HG02840 (cell line): ENCODE data around the gene ATF6.
A peak's percentile ranks its signal among the peaks of the same experiment; 100 is the strongest.
"Not testable (repeated sequence)": the region's sequence is repeated elsewhere in the genome, so short reads cannot be mapped to it uniquely, and the experiment has no call there.

Experiments used
- ATAC-seq: cut with Tn5 transposase; IDR thresholded peaks from one replicate; pipeline ENCODE4 v1.9.1; 2021; ENCODE audit warnings: mild to moderate bottlenecking, moderate library complexity, moderate number of reproducible peaks; ENCODE audit not compliant: unreplicated experiment, low FRiP score

Gene ATF6

DNA sequence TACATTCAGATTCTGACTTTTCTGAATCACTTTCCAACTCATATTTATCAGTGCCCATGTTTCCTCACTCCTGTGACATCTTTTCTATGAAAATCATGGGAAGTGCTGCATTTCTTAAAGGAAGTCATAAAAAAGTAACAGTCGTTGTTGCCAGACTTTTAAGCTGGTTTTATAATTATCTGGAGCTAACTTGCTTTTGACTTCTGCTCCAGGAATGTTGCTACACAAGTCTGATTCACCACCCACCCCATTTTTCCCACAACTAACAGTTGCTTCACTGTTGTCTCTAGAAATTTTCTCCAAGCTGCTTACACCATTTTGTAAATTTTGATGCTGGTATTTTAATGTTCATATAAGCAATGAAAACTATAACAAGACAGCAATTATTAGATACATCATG, 32.6 kb upstream of the ATF6 start:
- ATAC-seq = no peak

DNA sequence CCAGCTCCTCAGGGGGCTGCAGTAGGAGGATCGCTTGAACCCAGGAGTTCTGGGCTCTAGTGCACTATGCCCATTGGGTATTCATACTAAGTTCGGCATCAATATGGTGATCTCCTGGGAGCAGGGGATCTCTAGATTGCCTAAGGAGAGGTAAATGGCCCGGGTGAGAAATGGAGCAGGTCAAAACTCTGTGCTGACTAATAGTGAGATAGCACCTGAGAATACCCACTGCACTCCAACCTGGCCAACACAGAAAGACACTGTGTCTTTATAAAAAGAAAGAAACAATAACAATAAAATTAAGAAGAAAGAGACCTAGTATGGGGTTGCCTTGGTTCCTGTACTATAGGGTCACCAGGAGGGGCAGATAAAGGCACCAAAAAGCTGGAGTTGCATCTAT, 30.3 kb upstream of the ATF6 start:
- no peak for ATAC-seq

DNA sequence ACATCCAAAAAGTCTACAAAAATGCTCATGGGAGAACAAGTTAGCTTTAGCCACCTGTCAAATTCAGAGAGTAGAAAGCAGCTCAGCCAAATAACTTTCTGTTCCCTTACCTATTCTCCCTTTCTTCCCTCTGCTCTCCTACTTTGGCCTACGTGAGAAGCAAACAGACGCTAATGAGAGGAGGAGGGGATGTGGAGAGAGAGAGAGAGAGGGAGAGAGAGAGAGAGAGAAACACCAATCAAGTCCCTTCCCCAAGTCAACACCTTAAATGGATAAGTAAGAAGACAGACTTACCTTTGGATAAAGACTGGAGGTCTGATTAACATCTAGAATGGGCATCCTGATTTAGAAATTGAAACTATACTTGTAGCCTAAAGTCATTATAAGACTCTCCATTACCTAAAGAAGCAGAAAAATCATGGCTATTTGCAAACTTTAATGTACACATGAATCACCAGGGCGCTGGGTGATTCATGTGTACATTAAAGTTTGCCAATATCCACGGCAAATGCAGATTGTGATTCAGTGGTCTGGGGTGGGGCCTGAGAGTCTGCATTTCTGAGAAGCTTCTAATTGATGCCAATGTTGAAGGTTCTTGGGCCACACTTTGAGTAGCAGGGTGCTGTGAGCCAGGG, 29.7 kb upstream of the ATF6 start:
- ATAC-seq = no peak

DNA sequence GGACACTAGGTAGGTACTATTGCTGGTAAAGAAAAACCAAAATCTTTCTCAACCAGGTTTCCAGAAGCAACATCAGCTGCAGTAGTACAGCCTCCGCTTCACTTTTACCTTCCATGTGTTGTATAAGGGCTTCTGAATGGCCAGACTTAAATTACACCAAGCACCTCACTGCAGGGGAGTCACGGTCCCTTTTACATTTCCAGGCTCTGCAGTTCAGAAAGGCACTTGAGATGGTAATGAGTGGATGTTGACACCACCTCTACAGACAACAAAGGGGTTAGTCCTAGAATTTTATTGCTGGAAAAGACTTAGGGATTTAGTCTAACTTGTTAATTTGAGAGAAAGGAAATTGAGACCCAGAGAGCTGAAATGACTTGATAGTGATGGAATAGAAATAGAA, 28.5 kb upstream of the ATF6 start:
- ATAC-seq = no peak

DNA sequence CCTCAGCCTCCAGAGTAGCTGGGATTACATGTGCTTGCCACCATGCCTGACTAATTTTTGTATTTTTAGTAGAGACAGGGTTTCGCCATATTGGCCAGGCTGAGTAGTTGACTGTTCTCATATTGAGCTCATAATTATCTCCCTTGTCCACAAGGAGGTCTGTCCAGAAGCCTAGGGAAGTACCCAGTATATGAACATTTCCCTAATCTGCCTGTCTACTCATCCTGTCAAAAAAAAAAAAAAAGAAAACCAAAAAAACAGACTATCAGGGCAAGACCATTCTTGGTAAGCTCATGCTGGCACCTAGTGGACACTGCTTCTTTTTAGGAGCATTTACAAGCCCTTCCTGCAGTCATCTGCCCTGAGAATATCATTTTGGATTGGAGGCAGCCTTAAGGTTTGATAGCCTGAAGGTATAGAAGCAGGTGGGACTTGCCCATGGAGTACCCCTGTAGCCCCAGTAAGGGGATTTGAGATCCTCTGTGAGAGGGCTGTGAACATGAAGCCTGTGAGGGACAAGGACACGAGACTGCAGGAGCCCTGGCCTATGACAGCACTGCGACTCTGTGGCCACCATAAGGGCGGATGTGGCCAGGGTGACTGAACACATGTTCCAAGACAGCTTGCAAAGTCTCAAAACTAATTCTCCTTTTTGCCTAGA, 27.4 kb upstream of the ATF6 start:
- peak; percentile 58 for ATAC-seq

DNA sequence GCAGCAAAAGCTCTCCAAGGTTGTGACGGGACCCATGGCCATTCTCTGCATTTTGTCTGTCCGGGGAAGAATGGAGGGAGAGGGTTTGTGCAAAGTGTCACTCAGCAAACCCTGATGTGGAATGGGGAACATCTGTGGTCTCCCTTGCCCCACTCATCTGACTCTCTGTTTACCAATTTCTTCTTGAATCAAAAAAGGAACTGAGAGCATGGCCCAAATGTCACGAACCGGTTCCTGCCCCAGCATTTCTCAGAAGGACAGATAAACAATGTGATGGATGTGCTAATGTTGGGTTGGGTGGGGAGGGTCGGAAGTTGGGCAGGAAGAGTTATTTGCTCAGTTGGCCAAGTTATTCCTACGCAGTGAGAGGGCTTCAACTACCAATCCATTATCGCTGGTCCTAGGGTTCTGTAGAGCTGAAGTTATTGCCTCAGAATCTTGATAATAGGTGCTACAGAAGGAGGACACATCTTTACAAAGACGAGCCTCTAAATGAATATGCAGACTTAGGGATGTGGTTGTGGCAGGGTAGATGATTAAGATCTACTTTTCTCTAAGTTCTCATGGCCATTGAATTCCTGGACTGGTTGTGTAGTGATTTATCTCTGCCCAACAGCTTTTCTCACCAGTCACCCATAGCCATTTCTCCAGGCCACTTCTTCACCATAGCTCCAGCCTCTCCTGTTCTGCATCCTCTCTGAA, 26.1 kb upstream of the ATF6 start:
- ATAC-seq = no peak

DNA sequence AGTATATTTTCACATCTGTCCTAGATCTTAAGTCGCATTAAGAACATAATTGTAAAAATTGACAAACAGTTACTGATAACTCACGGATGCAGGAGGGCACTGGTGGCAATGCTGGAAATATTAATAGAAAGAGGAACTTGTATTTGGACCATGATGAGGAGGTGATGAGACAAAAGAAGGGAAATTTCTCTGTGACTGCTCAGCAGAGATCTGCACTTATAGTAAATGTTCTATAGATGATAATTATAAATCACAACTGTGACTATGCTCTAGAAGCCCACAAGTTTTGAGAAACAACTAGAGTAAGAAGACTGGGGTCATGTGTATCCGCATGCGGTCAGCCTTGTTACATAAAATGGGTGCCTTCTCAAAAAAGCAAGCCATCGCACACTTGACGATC, 25.2 kb upstream of the ATF6 start:
- ATAC-seq = no peak

DNA sequence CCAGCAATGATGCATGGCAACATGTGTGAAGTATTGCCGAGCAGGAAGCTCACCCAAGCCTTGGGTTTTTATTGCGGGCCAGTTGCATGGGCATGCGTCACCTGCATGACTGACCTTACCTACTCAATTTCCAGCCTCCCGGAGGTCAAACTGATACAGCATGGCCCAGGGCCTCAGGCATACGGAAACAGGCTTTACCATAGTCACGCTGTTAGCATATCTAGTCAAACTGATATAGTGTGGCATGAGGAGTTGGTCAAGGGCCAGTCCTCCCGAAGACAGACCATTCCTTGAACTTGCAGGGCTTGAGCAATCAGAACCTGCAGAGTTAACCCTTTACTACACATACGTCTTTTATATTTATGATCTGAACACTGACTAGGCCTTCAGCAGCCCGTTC, 22.9 kb upstream of the ATF6 start:
- no peak for ATAC-seq

DNA sequence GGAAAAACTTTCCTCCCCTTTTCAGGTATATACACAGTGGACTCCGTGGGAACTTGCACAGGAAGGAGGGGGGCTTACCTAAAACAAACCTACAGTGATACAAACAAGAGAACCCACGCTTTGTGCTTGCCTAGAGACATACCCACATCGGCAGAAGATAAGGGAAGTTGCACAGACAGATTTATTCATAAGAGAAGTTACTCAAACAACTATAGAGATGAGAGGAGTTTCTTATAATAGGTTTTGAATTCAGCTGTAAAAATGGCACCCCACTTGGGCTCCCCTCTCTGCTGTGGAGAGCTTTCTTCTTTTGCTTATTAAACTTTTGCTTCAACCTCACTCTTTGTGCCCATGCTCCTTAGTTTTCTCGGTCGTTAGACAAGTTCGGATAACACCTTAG, 18.3 kb upstream of the ATF6 start:
- no peak for ATAC-seq

DNA sequence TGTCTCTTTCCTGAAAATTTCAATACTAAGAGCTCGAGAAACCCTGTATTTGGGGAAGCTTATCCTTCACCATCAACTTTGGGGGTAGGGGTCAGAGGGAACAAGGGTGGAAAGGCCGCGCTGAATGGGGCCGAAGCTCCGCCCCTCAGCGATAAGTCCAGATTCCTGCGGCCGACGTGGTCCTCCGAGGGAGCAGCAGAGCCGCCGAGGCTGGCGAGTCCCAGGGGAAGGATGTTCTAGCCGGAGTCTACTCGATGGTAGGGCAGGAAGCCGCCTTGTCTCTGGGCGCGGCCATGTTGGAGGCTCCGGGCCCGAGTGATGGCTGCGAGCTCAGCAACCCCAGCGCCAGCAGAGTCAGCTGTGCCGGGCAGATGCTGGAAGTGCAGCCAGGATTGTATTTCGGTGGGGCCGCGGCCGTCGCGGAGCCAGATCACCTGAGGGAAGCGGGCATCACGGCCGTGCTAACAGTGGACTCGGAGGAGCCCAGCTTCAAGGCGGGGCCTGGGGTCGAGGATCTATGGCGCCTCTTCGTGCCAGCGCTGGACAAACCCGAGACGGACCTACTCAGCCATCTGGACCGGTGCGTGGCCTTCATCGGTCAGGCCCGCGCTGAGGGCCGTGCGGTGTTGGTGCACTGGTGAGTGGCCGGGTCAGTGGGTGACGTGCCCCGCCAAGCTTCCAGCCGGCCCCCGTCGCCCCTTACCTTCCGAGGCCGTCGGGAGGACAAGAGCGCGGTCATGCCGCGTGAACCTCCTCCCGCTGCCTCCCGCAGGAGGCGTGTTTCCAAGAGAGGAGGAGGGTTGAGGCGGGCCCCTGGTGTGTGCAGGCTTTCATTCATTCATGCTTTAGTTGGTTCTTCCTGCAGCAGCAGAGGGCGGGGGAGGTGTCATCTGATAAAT, 16.4 kb upstream of the ATF6 start, which contains the start of gene DUSP12:
DUSP12 (plus strand) TSS at position 278 of the 899 bp plus-strand sequence; CDS start at position 294, 16 bp downstream.
- peak; percentile 97 for ATAC-seq

DNA sequence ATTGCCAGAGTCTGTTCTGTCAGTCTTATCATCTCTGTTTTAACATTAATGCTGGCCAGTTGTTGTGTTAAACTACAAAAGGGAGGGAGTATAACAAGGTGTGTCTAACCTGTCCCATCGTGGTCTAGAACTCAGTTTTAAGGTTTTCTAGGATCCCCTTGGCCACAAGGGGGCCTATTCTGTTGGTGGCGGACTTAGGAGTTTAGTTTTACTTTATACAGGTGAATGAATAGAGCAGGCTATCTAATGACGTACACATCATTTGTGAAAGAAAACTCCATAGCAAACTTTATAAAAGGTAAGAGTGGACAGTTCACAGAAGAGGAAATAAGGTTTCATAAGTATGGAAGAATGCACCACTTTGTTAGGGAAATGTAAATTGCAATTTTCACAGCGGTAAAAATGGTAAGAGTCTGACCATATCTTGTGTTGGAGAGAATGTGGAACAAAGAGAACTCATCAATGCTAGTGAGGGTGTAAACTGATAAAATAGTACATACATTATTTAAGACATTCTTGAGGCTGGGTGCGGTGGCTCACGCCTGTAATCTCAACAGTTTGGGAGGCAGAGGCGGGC, 2.5 kb upstream of the ATF6 start:
- ATAC-seq = no peak

DNA sequence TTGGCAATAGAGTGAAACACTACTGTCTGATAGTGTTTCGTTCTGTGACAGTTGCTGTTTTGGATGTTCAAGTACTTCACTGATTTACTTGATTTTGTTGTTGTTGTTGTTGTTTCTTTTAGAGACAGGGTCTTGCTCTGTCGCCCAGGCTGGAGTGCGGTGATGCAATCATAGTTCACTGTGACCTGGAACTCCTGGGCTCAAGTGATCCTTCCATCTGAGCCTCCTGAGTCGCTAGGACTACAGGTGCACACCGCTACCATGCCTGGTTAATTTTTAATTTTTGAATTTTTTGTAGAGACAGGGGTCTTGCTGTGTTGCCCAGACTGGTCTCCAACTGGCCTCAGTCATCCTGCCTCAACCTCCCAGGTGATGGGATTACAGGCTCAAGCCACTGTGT, 2.3 kb downstream of the ATF6 start:
- ATAC-seq = no peak

DNA sequence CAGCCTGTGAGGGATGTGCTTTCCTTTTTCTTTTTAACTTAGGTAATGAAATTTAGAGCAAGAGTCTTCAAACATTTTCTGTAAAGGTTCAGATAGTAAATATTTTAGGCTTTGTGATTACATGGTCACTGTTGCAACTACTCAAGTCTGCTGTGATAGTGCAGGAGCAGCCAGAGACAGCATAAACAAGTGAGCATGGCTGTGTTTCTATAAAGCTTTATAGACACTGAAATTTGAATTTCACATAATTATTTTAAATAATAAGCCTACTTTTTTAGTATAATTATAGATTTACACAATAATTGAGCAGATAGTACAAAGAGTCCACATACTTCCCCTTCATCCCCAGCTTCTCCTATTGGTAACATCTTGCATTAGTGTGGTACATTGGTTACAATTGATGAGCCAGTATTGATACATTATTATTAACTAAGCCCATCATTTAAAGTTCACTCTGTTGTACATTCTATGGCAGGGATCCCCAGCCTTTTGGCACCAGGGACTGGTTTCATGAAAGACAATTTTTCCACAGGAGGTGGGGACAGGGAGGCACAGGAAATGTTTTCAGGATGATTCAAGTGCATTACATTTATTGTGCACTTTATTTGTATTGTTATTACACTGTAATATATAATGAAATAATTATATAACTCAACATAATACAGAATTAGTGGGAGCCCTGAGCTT, 3.0 kb downstream of the ATF6 start:
- ATAC-seq = no peak

DNA sequence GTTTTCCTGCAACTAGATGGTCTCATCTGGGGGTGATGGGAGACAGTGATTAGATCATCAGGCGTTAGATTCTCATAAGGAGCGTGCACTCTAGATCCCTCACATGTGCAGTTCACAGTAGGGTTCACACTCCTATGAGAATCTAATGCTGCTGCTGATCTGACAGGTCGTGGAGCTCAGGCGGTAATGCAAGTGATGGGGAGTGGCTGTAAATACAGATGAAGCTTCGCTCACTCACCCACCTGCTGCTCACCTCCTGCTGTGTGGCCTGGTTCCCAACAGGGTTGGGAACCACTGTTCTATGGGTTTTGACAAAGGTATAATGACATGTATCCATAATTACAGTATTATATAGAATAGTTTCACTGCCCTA, 3.5 kb downstream of the ATF6 start:
- not testable (repeated sequence) for ATAC-seq

DNA sequence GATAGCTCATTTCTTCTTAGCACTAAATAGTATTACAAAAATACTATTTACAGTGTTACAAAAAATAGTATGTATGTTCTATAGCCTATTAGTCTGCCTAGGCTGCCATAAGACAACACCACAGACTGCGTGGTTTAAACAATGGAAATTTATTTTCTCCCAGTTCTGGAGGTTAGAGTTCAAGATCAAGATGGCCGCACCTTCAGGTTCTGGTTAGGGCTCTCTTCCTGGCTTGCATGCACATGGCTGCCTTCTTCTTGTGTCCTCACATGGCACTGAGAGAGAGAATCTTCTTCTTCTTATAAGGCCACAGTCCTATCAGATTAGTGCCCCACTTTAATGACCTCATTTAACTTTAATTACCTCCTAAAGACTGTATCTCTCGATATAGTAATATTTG, 4.1 kb downstream of the ATF6 start:
- ATAC-seq = no peak

DNA sequence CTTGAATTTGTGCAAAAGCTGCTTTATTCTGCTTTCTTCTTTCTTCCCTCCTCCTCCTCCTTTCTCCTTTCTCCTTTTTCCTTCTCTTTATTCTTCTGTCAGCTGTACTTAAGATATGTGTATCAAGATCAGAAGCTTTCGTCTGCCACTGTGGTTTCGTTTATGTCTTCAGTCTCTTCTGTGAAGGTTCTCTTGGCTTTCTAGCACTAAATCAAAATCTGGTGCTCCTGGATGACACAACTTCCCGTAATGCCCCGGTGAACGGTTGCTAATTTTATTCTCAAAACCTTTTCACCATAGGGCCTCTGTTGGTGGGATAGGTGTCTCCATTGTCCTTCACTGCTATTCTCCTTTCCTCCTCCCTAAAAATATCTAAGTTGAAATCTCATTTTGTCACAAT, 5.0 kb downstream of the ATF6 start:
- ATAC-seq = no peak

DNA sequence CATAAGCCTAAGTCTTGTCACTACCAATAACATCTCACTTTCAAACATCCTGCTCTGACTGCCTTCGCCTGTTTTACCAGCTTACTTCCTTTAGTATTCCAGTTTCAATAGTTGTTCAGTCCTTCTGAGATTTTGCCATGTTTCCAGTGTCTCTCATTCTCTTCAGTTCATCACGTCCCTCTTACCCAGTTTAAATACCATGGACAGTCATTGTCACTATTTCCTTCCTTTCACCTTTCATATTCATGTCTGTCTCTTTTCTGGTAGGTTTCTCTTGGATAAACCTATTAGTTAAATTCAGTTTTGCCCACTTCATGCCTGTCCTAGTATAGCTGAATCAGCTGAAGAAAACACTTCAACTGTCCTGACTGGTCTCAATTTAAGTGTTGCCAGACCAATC, 5.9 kb downstream of the ATF6 start:
- no peak for ATAC-seq

DNA sequence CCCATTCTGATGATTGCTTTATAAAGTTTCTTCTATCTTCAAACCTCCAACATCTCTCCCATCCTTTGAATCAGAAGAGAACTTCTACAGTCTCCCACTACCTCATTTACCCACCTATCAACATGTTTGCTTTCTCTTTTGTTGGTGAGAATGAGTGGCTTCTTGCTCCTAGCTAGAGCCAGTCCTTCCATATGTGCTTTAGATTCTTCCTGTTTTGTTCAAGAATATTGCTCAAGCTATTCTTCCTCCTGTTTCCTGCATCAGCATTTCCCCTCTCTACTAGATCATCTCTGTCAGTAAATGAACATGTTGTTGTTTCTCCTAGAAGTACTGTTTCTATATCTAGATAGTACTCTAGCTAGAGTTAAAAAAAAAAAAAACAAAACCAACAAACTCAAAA, 6.3 kb downstream of the ATF6 start:
- ATAC-seq = no peak

DNA sequence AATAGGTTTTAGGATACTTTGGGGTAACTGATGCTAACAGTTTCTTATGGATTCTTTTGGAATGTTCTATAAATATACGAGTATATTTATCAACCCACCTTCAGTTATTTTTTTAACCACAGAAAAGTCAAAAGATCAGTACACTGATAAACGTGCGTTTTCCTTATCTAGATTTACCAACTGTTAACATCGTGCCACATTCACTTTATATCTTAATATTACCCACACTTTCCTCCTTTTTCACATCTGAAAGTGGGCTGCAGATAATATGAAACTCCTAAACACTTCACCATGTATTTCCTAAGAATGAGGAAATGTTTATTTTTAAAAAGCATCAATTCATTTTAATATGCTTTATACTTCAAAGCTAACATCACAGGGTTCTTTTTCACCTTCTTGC, 7.7 kb downstream of the ATF6 start:
- ATAC-seq = no peak

DNA sequence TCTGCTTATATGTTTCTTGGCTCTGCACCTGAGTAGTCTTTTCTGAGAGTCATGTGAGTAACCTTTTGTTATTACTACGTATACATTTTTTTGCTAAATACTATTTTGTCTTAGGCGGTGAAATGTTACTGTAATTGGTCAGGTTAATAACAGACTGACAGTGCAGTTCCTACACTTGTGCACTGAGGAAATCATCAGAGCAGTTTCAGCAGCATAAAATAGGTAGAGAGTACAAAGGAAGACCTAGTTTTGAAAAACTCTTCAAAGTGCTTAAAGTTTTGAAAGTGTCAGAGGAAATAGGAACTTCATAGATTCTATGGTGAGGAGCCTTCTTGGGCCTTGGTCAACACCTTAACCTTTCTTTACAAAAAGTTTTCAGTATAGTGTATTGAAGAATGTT, 11.1 kb downstream of the ATF6 start:
- ATAC-seq = no peak
